ENCODE measurements around the gene SPINK8.
A peak's percentile ranks its signal among the peaks of the same experiment; 100 is the strongest.
"Not testable (repeated sequence)": the region's sequence is repeated elsewhere in the genome, so short reads cannot be mapped to it uniquely, and the experiment has no call there.

Gene SPINK8

GRCh38 chr3:48338635-48339034, 5.2 kb upstream of the SPINK8 start:
- no peak overlapping the region for H4K91ac ChIP-seq (ENCODE audit: low read depth, low read length)
- H3K79me1 ChIP-seq (ENCODE audit: low read length) = no peaks in the 10 kb centered on the region

GRCh38 chr3:48337536-48337935, 4.1 kb upstream of the SPINK8 start:
- not testable (repeated sequence) for H3K9me3 ChIP-seq (ENCODE audit: insufficient read depth, low read depth, low read length); H3K79me2 ChIP-seq (ENCODE audit: control insufficient read depth, insufficient read depth, low read length, poor library complexity); H3K27me3 ChIP-seq (ENCODE audit: insufficient read depth, low read length); H2BK5ac ChIP-seq (ENCODE audit: low read depth, low read length, poor library complexity); H3K23ac ChIP-seq (ENCODE audit: low read length); DNase-seq; H2AFZ ChIP-seq (ENCODE audit: insufficient read depth, low read length, poor library complexity); H3K4me3 ChIP-seq (ENCODE audit: low read depth, low read length); H3K79me1 ChIP-seq (ENCODE audit: low read length); H3K9ac ChIP-seq (ENCODE audit: low read length); H3K4ac ChIP-seq (ENCODE audit: low read depth, low read length); H4K12ac ChIP-seq (ENCODE audit: low read depth, low read length); H4K91ac ChIP-seq (ENCODE audit: low read depth, low read length); H2BK120ac ChIP-seq (ENCODE audit: insufficient read depth, low read length, poor library complexity); H3K36me3 ChIP-seq (ENCODE audit: control insufficient read depth in 1 of 2, insufficient read depth in 2 of 2, low read length in 2 of 2); H3K4me1 ChIP-seq (ENCODE audit: control insufficient read depth in 1 of 2, insufficient read depth in 2 of 2, low read length in 2 of 2); H3K18ac ChIP-seq (ENCODE audit: low read length); H4K8ac ChIP-seq (ENCODE audit: low read depth, low read length); H3K14ac ChIP-seq (ENCODE audit: low read length); H3K4me2 ChIP-seq (ENCODE audit: low read length); H3K27ac ChIP-seq (ENCODE audit: low read depth, low read length); H2AK5ac ChIP-seq (ENCODE audit: low read length); H2BK12ac ChIP-seq (ENCODE audit: low read length)
- WGBS (ENCODE audit: extremely low coverage, insufficient coverage, insufficient read length) = no CpG with 5 or more reads among the region's 5 CpGs

More at GRCh38 chr3:48338635-48339034, 5.2 kb upstream of the SPINK8 start:
- H3K27me3 ChIP-seq (ENCODE audit: insufficient read depth, low read length) = no peaks in the 10 kb centered on the region
- no peaks in the 10 kb centered on the region for H3K4me1 ChIP-seq (ENCODE audit: control insufficient read depth in 1 of 2, insufficient read depth in 2 of 2, low read length in 2 of 2)
- H2BK12ac ChIP-seq (ENCODE audit: low read length) = no peak overlapping the region
- no peak overlapping the region for H3K27ac ChIP-seq (ENCODE audit: low read depth, low read length)
- no peak overlapping the region for H2BK120ac ChIP-seq (ENCODE audit: insufficient read depth, low read length, poor library complexity)
- no peak overlapping the region for H3K4me3 ChIP-seq (ENCODE audit: low read depth, low read length)
- no peak overlapping the region for H3K14ac ChIP-seq (ENCODE audit: low read length)
- peak overlapping the region; percentile 22 for H2AK5ac ChIP-seq (ENCODE audit: low read length)
- no peak overlapping the region for H2AFZ ChIP-seq (ENCODE audit: insufficient read depth, low read length, poor library complexity)
- H3K4me2 ChIP-seq (ENCODE audit: low read length) = no peak overlapping the region
- H3K36me3 ChIP-seq (ENCODE audit: control insufficient read depth in 1 of 2, insufficient read depth in 2 of 2, low read length in 2 of 2) = no peaks in the 10 kb centered on the region
- no peak overlapping the region for H4K12ac ChIP-seq (ENCODE audit: low read depth, low read length)
- H4K8ac ChIP-seq (ENCODE audit: low read depth, low read length) = no peak overlapping the region
- H3K4ac ChIP-seq (ENCODE audit: low read depth, low read length) = no peak overlapping the region
- no peak for DNase-seq
- no peaks in the 10 kb centered on the region for H3K79me2 ChIP-seq (ENCODE audit: control insufficient read depth, insufficient read depth, low read length, poor library complexity)
- no peak overlapping the region for H2BK5ac ChIP-seq (ENCODE audit: low read depth, low read length, poor library complexity)
- no peak overlapping the region for H3K18ac ChIP-seq (ENCODE audit: low read length)
- no peak overlapping the region for H3K23ac ChIP-seq (ENCODE audit: low read length)
- no peak overlapping the region for H3K9ac ChIP-seq (ENCODE audit: low read length)
- H3K9me3 ChIP-seq (ENCODE audit: insufficient read depth, low read depth, low read length) = no peaks in the 10 kb centered on the region
- WGBS (ENCODE audit: extremely low coverage, insufficient coverage, insufficient read length) = no CpG with 5 or more reads among the region's 4 CpGs

GRCh38 chr3:48335286-48335685, 1.8 kb upstream of the SPINK8 start:
- not testable (repeated sequence) for H3K4ac ChIP-seq (ENCODE audit: low read depth, low read length); H3K79me1 ChIP-seq (ENCODE audit: low read length); H2BK12ac ChIP-seq (ENCODE audit: low read length); H4K91ac ChIP-seq (ENCODE audit: low read depth, low read length); H3K4me2 ChIP-seq (ENCODE audit: low read length); DNase-seq; H3K14ac ChIP-seq (ENCODE audit: low read length); H2AFZ ChIP-seq (ENCODE audit: insufficient read depth, low read length, poor library complexity); H4K12ac ChIP-seq (ENCODE audit: low read depth, low read length); H3K9ac ChIP-seq (ENCODE audit: low read length); H3K9me3 ChIP-seq (ENCODE audit: insufficient read depth, low read depth, low read length); H2BK120ac ChIP-seq (ENCODE audit: insufficient read depth, low read length, poor library complexity); H3K27ac ChIP-seq (ENCODE audit: low read depth, low read length); H3K27me3 ChIP-seq (ENCODE audit: insufficient read depth, low read length); H3K23ac ChIP-seq (ENCODE audit: low read length); H3K4me3 ChIP-seq (ENCODE audit: low read depth, low read length); H3K36me3 ChIP-seq (ENCODE audit: control insufficient read depth in 1 of 2, insufficient read depth in 2 of 2, low read length in 2 of 2); H4K8ac ChIP-seq (ENCODE audit: low read depth, low read length); H3K18ac ChIP-seq (ENCODE audit: low read length); H3K4me1 ChIP-seq (ENCODE audit: control insufficient read depth in 1 of 2, insufficient read depth in 2 of 2, low read length in 2 of 2); H2BK5ac ChIP-seq (ENCODE audit: low read depth, low read length, poor library complexity); H3K79me2 ChIP-seq (ENCODE audit: control insufficient read depth, insufficient read depth, low read length, poor library complexity); H2AK5ac ChIP-seq (ENCODE audit: low read length)
- no CpG with 5 or more reads among the region's 9 CpGs for WGBS (ENCODE audit: extremely low coverage, insufficient coverage, insufficient read length)

- no peak overlapping the region for H2BK12ac ChIP-seq (ENCODE audit: low read length)
Measured at GRCh38 chr3:48334605-48335004, 1.1 kb upstream of the SPINK8 start.

More at GRCh38 chr3:48334605-48335004, 1.1 kb upstream of the SPINK8 start:
- Histone ChIP-seq H3K9ac (ENCODE audit: low read length) (no peak overlapping the region), H3K79me2 (ENCODE audit: control insufficient read depth, insufficient read depth, low read length, poor library complexity) (no peaks in the 10 kb centered on the region), H2AFZ (ENCODE audit: insufficient read depth, low read length, poor library complexity) (no peak overlapping the region), H3K4ac (ENCODE audit: low read depth, low read length) (no peak overlapping the region), H3K18ac (ENCODE audit: low read length) (no peak overlapping the region), H4K12ac (ENCODE audit: low read depth, low read length) (no peak overlapping the region), H3K4me2 (ENCODE audit: low read length) (no peak overlapping the region), H3K9me3 (ENCODE audit: insufficient read depth, low read depth, low read length) (no peaks in the 10 kb centered on the region), H3K27me3 (ENCODE audit: insufficient read depth, low read length) (no peaks in the 10 kb centered on the region), H3K4me3 (ENCODE audit: low read depth, low read length) (no peak overlapping the region), H3K14ac (ENCODE audit: low read length) (no peak overlapping the region), H4K8ac (ENCODE audit: low read depth, low read length) (no peak overlapping the region), H2BK5ac (ENCODE audit: low read depth, low read length, poor library complexity) (no peak overlapping the region), H3K4me1 (ENCODE audit: control insufficient read depth in 1 of 2, insufficient read depth in 2 of 2, low read length in 2 of 2) (no peaks in the 10 kb centered on the region), H2AK5ac (ENCODE audit: low read length) (no peak overlapping the region), H2BK120ac (ENCODE audit: insufficient read depth, low read length, poor library complexity) (no peak overlapping the region), H3K23ac (ENCODE audit: low read length) (no peak overlapping the region), H3K27ac (ENCODE audit: low read depth, low read length) (no peak overlapping the region), H3K79me1 (ENCODE audit: low read length) (no peaks in the 10 kb centered on the region), H3K36me3 (ENCODE audit: control insufficient read depth in 1 of 2, insufficient read depth in 2 of 2, low read length in 2 of 2) (no peaks in the 10 kb centered on the region), H4K91ac (ENCODE audit: low read depth, low read length) (no peak overlapping the region)
- DNase-seq = no peak
- no CpG with 5 or more reads among the region's 3 CpGs for WGBS (ENCODE audit: extremely low coverage, insufficient coverage, insufficient read length)
